T-helper 1 cell treated with Interleukin-12 subunit alpha and Interleukin-12 subunit beta and Interleukin-4 antibody, amounts not matched to agents 30 ng/mL and 1 ng/mL, for 36 hours (primary cell): Measurements from ENCODE around the gene PPP1R12B. TPM values are rescaled to one million over a fixed set of nuclear protein-coding genes. Genes with fewer than 3 reads are reported as not detected.
"Not testable (repeated sequence)": the region's sequence is repeated elsewhere in the genome, so short reads cannot be mapped to it uniquely, and the experiment has no call there.

Source experiments
- intact Hi-C: fragments of 100-400 bp; cut with micrococcal nuclease; formaldehyde crosslinking; loops from one replicate; pipeline ENCODE4 v1.15.1; 2024
- total RNA-seq: library from RNA; stranded (reverse); gene quantifications from 2 replicates; pipeline ENCODE4 v1.2.3, GENCODE V29; 2022

Gene PPP1R12B
- total RNA-seq, 1 donor from 2014 or later, result 24.7 TPM

DNA sequence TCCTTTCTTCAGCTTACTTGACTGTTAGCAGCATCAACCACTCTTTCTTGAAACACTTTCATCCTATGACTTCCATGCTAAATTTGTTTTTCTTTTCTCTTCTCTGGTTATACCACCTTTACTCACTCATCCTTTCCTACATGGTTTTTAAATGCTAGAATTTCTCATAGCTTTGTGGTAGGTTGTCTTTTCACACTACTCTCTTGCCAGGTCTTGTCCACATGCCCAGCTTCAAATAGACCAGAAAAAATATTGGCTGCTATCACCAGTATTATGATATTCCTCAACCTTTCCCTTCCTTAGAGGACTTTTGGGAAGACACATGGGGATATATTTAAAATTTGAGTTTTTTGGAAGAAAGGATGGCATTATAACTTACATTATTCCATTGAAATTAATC is 48.8 kb downstream of the PPP1R12B start:
- intact Hi-C loops, result no loop called here

DNA sequence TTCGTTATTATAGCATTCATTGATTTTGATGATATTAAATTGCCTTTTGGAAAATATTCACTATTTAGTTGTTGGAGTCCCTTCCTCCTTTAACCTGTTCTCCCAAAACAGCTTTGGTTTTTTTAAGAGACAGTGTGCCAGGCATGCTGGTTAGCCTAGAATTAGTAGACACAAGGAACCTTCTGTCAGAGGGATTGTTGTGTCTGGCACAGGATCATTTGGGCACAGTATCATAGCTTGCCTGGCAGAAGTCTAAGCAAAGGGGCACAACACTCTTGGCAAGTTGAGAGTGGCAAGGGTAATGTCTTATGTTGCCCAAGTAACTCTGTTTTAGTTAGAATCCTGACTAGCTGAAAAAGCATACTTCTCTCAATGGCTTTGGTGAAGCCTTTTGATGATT is 49.9 kb downstream of the PPP1R12B start:
- intact Hi-C loops, result not testable (repeated sequence)

DNA sequence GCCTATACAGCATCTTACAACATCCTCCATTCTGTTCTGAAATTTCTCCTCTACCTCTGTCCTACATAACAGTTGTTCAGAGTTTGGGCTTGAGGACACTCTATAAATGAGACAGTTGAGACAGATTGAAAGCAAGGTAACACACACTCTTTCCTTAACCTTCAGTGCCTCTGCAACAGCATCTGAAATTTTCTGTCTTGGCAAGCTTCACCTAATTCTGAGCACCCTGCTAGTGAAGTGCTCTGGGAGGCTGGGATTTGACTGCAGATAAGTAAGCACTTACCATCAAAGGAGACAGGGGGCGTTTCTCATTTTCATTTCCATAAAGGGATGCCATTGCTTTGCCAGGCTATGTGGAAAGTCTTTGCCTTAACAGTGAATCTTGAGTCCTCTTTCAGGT is 53.3 kb downstream of the PPP1R12B start:
- intact Hi-C loops, result not testable (repeated sequence)

DNA sequence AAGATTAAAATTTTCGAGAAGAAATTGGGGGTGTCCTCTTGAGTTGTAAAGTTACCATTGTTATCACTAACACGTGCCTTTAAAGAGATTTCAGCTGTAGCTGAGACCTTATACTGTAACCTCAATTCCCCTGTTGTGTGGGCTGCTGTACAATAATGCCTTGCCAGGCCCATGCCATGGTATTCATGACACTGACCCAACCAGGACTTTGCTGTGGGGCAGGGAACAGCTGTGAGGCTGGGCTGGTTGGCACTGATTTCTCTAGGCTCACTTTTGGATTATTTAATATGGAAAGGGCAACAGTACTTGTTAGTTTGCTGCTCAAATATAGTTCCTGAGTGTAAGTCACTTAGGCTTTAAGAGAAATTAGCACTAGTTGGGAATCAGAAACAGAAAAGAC is 54.9 kb downstream of the PPP1R12B start:
- intact Hi-C loops, result not testable (repeated sequence)

DNA sequence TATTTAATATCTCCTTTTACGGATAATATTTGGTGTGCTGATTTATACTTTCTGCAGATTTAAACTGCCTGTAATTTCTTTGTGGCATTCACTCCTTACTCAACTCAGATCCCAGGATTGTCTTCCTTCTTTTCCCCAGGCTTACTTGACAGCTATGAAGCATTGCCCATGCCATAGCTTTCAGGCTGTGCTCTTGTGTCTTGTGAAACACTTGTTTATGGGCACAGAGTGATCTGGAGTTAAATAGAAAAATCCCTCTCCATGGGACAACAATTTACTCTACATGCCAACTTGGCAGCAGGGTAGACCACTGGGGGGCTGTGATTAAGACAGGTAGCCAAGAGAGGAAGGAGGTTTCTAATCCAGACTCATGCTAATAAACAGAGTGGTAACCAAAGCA is 57.4 kb downstream of the PPP1R12B start:
- intact Hi-C loops, result no loop called here

DNA sequence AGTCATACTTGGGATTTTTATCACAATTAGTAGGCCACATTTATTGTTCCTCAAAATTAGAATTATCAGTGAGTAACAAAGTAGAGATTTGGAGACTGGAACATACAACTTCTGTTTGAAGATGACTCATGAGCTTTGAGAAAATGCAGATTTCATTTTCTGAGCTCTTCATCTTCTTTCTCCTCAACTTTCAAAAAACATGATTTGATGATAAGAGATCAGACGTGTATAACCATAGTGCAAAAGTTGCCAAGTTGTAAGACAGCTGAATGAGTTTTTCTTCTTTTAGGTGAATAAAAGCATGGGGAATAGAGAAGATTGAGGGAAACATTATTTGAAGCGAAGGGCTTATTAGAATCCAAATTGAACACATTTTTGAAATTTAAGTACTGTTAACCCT is 58.4 kb downstream of the PPP1R12B start:
- intact Hi-C loops, result not testable (repeated sequence)

DNA sequence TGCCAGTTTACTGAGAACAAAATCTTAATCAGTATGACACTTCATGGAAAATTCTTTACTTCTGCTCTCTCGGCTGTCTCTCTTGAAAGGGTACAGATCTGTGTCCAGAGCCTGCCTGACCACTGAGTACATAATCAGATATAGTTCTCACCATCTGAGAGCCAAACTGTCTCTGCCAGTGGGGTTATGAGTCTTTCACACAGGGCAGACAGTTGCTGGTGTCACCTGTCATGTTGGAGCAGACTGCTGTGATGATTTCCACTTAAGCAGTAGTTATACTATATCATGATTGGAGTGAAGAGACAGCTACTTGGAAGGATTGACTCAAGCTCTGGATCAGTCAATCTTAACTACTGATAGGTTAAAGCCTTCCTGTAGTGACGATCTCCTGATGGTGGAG is 58.9 kb downstream of the PPP1R12B start:
- intact Hi-C loops, result not testable (repeated sequence)

DNA sequence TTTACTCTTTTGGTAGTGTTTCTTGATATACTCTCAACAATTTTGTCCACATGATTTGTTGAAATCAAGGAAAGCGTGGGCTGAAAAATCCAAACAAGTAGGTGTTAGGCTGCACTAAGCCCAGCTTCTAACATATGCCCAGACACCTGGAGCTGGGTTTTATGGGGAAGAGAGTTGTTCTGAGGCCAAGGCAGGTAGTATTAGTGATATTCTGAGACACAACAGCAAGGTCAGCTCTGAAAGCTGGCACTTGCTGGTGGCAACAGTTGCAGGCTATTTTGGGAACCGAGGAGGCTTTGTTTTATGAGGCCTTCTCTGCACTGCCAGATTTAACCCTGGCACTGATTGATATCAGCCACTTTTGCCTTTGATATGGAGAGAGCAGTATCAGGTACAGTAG is 61.8 kb downstream of the PPP1R12B start:
- intact Hi-C loops, result not testable (repeated sequence)

DNA sequence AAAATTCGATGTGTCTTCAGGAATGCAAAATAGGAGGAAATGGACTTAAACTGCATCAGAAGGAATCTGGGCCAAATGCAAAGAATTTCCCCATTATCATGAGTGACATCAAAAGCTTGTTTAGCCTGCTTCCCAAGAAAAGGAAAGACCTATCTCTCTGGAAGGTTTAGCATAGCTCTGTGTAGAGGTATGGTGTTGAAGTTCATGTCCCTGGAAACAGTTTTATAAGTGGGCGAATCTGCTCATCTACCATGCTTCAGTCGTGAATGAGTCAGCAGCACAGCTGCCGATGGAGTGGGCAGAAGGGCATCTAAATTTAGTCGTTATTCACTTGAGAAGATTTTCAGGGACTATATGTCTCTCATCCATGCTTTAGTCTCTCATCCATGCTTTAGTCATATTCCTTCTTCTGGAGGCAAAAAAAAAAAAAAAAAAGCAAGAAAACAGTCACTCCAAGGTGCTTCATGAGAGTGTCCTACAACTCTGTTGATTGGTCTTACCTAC is 62.4 kb downstream of the PPP1R12B start:
- intact Hi-C loops, result not testable (repeated sequence)

DNA sequence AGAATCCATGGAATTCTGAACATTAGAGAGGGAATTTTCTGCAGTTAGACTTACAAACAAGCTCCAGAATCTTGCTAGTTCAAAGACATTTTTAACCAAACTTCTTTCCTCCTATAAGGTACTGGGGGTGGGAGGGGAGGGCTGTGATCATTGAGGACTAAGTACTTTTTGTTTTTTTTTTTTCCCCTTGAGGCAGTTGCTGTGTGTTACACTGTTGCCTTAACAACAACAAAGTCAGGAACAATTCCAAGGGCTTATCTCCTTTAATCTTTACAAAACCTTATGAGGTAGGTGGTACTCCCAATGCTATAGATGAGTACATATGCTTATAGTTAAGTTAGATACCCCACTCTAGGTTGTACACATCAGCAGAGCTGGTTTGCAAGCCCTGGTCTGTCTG is 62.9 kb downstream of the PPP1R12B start:
- intact Hi-C loops, result no loop called here

DNA sequence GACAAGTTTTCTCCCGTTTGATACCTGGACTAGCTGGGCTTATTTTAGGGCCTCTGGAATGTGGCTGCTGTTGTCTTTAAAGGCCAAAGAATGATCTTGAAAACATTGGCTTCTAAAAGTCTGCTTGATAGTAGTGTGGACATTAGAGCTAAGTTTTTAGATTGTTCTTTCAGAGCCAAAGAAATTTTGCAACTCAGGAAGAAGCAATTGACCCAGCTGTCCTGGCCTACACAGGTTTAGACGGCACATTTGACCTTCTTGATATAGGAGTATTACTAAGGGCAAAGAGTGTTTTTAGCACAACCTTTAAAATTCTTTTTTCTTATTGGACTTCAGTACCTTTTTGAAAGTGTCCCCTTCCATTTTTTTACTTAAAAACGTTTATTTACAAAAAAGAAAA is 63.9 kb downstream of the PPP1R12B start:
- intact Hi-C loops, result not testable (repeated sequence)

DNA sequence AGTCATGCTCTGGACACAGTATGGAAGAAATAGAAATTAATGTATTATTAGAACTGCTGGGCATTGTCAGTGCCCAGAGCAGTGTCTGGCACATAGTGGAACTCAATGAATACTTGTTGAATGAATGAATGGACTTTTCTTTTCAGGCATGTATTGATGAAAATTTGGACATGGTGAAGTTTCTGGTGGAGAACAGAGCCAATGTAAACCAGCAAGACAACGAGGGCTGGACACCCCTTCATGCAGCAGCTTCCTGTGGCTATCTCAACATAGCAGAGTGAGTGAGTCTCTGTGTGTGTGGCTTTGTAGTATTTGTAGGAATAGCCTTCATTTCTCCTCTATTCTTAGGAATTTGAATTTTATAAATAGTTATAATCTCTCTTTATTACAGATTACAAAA is 68.1 kb downstream of the PPP1R12B start:
- intact Hi-C loops, result no loop called here

DNA sequence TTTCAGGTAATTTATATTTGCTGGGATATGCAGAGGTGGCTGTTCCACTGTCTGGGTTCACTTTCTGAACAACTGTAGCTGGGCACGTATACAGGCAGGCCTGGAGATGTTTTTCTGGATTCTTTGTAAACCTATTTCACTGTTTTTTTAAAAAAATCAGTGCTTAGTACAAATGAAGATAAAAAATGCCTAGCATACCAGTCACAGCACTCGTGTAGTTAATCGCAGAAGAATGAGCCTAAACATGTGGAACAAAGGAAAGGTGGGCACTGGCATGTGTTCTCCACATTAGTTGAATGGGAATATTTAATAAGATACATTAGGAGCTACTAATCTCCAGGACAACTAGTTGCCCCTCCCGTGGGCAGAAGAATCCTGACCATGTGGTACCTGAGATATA is 68.6 kb downstream of the PPP1R12B start:
- intact Hi-C loops, result not testable (repeated sequence)

DNA sequence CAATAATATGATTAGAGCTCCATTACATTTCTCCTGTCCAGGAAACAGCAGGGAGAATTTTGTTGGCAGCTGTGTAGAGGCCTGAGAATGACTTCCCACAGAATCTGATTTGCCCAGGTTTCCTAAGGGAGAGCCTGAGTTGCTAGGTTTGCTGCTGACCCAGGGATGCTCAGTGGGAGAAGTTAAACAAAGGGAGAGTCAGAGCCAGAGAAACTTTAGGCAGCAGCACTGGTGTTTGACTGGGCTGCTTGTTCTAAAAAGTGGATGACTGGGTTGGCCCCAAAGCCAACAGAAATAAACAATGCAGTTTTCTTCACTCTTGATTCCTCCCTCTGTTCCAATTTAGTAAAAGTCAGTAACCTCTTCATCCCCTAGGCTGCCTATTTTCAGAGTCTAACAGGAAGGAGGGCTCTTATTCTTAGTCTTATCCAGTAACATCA is 69.3 kb downstream of the PPP1R12B start:
- intact Hi-C loops, result not testable (repeated sequence)

DNA sequence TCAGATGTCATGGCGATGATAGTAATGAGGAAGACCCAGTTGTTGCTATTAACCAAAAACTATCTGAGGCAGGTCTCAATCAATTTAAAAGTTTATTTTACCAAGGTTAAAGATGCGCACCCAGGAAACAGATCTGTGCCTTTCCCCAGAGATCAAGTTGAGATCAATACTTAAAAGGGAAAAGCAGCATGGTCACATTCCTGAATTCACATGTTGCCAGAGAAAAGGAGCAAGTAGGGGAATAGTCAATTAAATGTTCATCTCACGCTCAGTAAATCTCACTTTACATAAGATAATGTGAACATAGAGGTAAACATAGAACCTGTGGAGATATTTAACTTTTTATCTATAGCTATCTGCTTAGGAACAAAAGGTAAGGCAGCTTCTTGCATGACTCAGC is 71.2 kb downstream of the PPP1R12B start:
- intact Hi-C loops, result not testable (repeated sequence)

DNA sequence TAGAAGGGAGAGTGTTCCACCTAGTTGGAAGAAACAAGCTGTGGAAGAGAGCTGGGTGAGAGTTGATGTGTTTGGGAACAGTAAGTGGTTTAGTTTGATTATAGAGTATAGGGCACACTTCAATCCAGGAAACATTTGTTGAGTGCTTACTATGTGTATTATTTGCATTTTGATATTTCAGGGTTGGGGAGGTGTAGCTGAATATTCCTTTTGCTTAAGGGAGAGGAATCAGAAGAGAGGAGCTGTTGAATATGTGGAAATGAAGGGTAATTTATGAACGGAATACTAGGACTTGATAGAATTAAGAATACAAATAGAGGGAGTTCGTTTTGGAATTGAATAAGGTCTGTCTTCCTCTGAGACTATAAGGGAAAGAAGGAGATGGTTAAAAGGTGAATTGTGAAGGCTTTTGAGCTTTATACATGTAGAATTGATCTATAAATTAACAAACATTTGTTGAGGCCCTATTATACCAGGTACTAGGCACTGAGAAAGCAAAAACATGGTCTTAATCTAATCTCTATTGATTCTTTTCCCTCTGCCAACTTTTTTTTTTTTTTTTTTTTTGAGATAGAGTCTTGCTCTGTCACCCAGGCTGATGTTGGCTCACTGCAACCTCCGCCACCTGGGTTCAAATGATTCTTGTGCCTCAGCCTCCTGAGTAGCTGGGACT is 72.1 kb downstream of the PPP1R12B start:
- intact Hi-C loops, result not testable (repeated sequence)

DNA sequence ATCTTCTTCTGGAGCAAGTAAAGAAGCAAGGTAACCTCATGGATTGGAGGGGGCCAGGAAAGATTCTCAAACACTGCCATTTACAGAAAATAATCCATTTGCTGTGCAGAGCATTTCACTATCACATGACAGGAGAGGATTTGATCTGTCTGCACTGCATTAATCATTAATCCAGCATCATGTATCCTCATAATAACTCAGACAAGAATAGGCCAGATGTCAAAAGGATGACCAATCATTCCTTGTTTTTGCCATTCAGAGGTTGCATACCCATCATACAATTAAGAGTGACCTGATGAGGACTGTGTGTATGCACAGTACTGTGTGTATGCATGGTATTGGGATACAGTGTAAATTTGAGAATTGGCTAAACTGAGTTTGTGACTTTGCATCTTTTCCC is 74.2 kb downstream of the PPP1R12B start:
- intact Hi-C loops, result not testable (repeated sequence)

DNA sequence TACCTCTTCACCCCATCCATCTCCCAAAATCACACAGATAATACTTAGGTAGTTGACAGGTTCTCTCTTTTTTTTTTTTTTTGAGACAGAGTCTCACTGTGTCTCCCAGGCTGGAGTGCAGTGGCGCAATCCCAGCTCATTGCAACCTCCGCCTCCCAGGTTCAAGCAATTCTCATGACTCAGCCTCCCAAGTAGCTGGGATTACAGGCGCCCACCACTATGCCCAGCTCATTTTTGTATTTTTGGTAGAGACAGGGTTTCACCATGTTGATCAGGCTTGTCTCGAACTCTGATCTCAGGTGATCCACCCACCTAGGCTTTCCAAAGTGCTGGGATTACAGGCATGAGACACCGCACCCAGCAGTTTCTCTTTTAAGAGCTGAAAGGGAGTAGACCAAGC is 75.8 kb downstream of the PPP1R12B start:
- intact Hi-C loops, result not testable (repeated sequence)

DNA sequence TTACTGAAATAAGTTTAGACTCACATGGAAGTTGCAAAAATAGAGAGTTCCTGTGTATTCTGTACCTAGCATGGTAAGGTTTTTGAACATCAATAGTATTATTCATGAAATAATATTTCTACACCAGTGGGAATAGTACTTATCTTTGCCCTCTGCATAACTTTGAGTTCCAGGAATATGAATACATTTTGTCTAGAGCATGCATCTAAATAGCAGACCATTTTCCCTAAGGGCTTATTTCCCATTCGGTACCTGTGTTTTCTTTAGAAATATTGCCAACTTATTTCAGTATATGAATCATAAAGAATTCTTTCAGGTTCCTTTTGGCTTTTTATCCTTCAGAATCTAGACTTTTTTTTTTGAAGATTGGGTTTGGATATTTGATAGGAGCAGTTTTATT is 81.6 kb downstream of the PPP1R12B start:
- intact Hi-C loops, result not testable (repeated sequence)

DNA sequence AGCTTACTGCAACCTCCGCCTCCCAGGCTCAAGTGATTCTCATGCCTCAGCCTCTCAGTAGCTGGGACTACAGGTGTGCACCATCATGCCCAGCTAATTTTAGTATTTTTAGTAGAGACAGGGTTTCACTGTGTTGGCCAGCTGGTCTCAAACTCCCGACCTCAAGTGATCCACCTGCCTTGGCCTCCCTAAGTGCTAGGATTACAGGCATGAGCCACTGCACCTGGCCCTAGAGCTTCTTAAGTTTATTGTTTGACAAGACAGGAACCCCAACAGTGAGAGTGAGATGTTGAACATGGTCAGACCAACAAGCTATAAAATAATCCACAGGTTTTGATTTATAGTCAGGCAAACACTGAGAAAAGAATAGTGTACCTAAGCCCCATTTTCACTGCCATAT is 83.8 kb downstream of the PPP1R12B start:
- intact Hi-C loops, result not testable (repeated sequence)

DNA sequence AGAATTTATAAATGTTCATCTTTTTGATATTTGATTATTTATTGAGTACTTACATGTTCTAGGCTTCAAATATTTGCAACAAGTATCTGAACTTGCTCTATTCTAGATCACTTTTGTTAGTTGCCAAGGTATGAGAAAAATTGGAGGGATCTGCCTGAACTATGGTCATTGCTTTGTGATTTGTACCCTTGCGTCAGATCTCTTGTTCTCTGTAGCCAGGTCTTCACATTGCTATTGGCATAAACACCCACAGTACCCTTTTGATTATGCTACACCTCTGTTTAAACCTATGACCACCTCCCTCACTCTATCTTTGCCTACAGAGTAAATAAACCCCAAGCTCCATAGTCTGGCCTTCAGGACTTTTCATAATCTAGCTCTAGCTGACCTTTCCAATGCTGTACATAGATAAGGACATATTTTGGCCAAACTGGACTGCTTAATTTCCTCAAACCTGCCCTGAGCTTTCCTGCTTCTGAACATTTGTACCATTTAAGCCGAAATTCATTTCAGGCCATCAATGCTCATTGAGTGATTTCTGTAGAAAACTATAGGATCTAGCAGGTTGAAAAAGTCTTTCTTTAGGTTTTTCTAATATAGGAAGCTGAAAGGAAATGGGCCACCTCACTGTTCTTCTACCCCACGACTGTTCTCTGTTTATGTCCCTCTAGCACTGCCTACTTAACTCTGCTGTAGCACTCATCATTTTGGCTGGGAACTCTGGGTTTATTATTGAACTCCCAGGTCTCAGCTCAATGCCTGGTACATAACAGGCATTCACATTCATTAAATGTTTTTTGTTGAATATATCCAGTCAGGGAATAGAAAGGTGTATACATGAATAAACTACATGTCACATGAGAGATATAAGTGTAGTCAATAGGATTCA is 84.9 kb downstream of the PPP1R12B start:
- intact Hi-C loops, result no loop called here

DNA sequence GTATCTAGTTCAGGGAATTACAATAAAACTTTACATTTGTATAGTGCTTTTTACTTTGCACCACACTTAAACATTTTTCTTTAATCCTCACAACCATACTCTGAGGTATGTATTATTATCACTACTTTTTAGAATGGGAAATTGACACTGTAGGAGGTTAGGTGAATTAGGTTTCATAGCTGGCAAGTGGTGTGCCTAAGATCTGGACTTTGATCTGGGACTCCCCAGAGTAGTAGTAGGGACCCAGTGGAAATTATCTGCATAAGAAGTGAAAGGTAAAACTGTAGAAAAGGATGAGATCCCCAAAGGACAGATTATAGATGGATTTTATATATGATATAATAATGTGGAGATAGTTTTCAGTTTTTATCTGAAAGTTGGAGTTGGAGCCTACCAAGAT is 85.6 kb downstream of the PPP1R12B start:
- intact Hi-C loops, result no loop called here
